Fibroblast of the conjunctiva (primary cell): ENCODE measurements around the gene AHCYL1.

ENCODE experiments used
- DNase-seq: peaks from one replicate; pipeline ENCODE4 v3.0.0-alpha.2; 2010; ENCODE audit warnings: low read depth

AHCYL1 gene

GRCh38 chr1:110035236-110035752 lies 50.7 kb downstream of the AHCYL1 start:
- DNase-seq: no peak

- no peak for DNase-seq
Measured at GRCh38 chr1:110038271-110038670, 53.7 kb downstream of the AHCYL1 start.

- no peak for DNase-seq
Measured at GRCh38 chr1:110039641-110040040, 55.1 kb downstream of the AHCYL1 start.

- DNase-seq: no peak
Measured at GRCh38 chr1:110040548-110040947, 56.0 kb downstream of the AHCYL1 start.

- no peak for DNase-seq
Measured at GRCh38 chr1:110043016-110043415, 58.5 kb downstream of the AHCYL1 start.

GRCh38 chr1:110047463-110047862 lies 62.9 kb downstream of the AHCYL1 start:
- no peak for DNase-seq

- no peak for DNase-seq
Measured at GRCh38 chr1:110048240-110048639, 63.7 kb downstream of the AHCYL1 start.

- DNase-seq: no peak
Measured at GRCh38 chr1:110048923-110049601, 64.5 kb downstream of the AHCYL1 start.

- no peak for DNase-seq
Measured at GRCh38 chr1:110049801-110050601, 65.4 kb downstream of the AHCYL1 start.

GRCh38 chr1:110050602-110051261 lies 66.2 kb downstream of the AHCYL1 start:
- no peak for DNase-seq

- DNase-seq: no peak
Measured at GRCh38 chr1:110051262-110051648, 66.7 kb downstream of the AHCYL1 start.

GRCh38 chr1:110053552-110054428 lies 69.2 kb downstream of the AHCYL1 start:
- DNase-seq: no peak

GRCh38 chr1:110055493-110056284 lies 71.1 kb downstream of the AHCYL1 start:
- DNase-seq: no peak

- no peak for DNase-seq
Measured at GRCh38 chr1:110056285-110056683, 71.7 kb downstream of the AHCYL1 start.

- peak; percentile 34 for DNase-seq
Measured at GRCh38 chr1:110056776-110057175, 72.2 kb downstream of the AHCYL1 start.

- no peak for DNase-seq
Measured at GRCh38 chr1:110057963-110058518, 73.5 kb downstream of the AHCYL1 start.

- DNase-seq: no peak
Measured at GRCh38 chr1:110058591-110058990, 74.0 kb downstream of the AHCYL1 start.

GRCh38 chr1:110059133-110059863 lies 74.7 kb downstream of the AHCYL1 start:
- no peak for DNase-seq

- DNase-seq: no peak
Measured at GRCh38 chr1:110060034-110060661, 75.6 kb downstream of the AHCYL1 start.
